Dermis blood vessel endothelial cell (primary cell): Measurements from ENCODE around the gene ZNF274. TPM values are rescaled to one million over a fixed set of nuclear protein-coding genes. Genes with fewer than 3 reads are reported as not detected.
A peak's percentile ranks its signal among the peaks of the same experiment; 100 is the strongest.
"Not testable (repeated sequence)": the region's sequence is repeated elsewhere in the genome, so short reads cannot be mapped to it uniquely, and the experiment has no call there.

Experiments
- DNase-seq: peaks from one replicate; pipeline ENCODE4 v3.0.0; 2010
- total RNA-seq: library from RNA; depleted of rRNA; stranded (reverse); fragments of >200 nt; gene quantifications from 2 replicates; pipeline ENCODE4 v1.2.3, GENCODE V29; 2014

Gene ZNF274
- total RNA-seq = 21.0 and 21.3 TPM in 2 replicates

DNA sequence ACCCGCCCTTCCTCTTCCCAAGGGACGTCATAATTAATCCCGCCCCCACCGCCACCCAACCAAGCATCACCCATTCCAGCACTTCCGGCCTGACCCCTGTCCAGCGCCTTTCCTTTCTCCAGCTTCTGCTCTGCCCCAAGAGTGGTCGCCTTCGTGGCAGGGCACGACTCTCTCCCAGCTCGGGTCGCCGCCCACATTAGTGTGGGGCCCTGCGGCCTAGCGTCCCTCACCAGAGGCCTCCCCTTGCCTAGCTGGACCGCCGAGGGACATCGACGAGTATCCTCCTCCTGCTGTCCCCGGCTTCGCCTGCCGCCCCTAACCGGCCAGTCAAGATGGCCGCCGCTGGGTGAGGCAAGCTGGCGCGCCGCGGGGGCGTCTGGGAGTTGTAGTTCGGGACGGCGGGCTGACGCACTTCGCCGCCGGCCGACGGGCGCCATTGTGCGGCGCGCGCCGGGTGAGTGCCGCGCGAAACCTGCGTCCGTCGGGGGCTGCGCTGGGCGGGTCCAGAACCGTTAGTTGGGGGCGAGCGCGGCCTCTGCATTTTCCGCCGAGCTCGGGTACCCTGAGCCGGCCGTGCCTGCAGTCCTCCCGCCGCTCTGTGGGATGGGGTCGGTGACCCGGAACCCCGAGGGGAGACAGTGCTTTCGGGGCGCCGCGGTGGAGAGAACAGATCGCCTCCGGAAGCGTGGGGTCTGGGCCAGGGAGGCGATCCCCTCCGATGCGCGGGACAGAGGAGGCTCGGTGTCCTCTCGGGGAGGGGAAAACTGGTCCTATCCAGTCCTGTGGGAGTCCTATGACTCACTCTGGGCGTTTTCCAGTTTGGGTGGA lies at the start of gene ZNF274:
Gene ZNF274, plus strand, starts transcription at position 73 of the 828 bp plus-strand sequence. CDS start 905 bp downstream, outside the sequence.
- peak; percentile 94 for DNase-seq

DNA sequence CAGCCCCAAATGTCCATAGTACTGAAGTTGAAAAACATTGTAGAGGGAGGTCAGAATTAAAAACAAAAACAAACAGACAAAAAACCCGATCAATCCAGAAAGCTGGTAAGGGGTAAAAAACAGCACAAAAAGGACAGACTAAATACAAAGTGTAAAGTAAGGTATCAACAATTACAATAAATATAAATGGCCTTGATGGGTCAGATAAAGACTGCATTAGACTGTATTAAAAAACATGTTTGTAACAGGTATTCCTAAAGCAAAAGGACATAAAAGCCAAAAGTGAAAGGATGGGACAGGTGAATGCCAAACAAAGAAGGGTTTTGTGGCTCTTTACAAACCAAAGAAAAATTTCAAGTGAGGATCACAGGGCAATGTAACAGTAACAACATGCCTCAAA lies 48.6 kb upstream of the ZNF274 start:
- DNase-seq = no peak

DNA sequence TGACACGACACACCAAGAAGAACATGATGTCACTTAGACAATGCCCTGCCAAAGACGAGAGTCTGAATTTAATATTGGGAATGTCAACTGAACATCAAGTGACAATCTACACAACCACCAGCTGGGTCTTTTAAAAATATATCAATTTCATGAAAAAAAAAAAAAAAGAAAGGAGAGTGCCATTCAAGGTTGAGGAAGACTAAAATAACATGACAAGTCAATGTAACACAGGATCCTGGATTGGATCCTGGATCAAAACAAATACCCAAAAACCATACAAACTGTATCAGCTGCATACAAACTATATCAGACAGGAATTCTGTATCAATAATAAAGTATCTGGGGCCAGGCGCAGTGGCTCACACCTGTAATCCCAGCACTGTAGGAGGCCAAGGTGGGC lies 37.0 kb upstream of the ZNF274 start:
- no peak for DNase-seq

DNA sequence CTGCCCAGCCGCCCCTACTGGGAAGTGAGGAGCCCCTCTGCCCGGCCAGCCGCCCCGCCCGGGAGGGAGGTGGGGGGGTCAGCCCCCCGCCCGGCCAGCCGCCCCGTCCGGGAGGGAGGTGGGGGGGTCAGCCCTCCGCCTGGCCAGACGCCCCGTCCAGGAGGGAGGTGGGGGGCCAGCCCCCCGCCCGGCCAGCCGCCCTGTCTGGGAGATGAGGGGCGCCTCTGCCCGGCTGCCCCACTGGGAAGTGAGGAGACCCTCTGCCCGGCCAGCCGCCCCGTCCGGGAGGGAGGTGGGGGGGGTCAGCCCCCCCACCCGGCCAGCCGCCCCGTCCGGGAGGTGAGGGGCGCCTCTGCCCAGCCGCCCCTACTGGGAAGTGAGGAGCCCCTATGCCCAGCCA lies 35.4 kb upstream of the ZNF274 start:
- not testable (repeated sequence) for DNase-seq

DNA sequence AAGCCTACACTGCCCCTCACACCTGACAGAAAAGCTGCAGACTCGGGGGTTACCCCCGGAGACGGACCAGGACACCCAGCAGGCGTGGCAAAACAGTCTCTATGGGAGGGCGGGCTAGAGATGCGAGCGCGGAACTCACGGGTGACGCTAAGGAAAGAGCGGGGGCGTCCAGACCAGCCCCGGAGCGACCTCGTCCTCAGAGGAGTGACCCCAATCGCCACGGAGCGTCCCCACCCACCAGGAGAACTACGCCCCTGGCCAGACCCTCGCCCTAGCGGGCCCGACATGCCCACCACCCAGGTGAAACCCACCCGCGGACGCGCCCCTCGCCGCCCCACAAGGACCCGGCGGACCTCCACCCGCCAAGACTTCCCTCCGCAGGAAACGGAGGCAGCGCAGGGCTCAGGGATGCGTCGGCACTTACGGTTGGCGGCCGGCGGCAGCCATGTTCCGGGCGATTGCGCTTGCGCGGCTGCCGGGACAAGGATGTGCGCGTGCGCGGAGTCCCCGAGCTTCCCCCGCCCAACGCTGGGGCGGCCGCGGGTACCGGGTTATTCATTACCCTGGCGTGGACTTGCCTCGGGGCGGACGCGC lies 32.4 kb upstream of the ZNF274 start, which contains the start of gene ZNF329:
Gene ZNF329, minus strand, starts transcription at position 462 of the 594 bp plus-strand sequence. CDS start 21,286 bp downstream, outside the sequence.
- DNase-seq = peak; percentile 91

DNA sequence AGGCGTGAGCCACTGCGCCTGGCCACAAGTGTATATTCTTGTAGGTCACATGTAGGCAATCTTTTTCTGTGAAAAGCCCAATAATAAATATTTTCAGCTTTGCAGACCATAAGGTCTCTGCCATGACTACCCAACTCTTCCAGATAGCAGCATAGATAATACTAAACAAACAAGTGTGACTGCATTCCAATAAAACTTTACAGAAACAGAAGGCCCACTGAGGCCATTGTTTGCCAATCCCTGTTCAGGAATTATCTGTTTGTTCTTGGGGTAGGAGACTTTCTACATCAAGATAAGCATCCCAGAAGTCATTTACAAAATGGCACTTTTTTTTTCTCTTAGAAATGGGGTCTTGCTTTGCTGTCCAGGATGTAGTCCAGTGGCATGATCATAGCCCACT lies 29.5 kb upstream of the ZNF274 start:
- DNase-seq = no peak

DNA sequence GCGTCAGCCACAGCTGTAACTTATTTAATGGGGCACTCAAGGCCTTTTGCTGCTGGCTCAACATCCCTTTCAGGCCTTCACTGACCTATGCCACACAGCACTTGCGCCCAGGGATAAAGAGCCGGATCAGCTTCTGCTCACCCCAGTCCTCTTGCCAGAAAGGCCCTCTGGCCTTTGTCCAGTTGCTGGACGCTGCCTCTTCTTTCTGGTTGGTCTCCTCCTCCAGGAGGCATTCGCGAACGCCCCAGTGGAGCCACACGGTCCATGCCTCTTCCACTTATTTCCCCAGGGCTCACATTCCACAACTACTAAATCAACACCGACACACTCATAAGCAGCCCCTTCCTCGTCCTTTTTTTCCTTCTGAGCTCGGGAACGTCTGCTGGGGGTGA lies 28.6 kb upstream of the ZNF274 start:
- DNase-seq = peak; percentile 54

DNA sequence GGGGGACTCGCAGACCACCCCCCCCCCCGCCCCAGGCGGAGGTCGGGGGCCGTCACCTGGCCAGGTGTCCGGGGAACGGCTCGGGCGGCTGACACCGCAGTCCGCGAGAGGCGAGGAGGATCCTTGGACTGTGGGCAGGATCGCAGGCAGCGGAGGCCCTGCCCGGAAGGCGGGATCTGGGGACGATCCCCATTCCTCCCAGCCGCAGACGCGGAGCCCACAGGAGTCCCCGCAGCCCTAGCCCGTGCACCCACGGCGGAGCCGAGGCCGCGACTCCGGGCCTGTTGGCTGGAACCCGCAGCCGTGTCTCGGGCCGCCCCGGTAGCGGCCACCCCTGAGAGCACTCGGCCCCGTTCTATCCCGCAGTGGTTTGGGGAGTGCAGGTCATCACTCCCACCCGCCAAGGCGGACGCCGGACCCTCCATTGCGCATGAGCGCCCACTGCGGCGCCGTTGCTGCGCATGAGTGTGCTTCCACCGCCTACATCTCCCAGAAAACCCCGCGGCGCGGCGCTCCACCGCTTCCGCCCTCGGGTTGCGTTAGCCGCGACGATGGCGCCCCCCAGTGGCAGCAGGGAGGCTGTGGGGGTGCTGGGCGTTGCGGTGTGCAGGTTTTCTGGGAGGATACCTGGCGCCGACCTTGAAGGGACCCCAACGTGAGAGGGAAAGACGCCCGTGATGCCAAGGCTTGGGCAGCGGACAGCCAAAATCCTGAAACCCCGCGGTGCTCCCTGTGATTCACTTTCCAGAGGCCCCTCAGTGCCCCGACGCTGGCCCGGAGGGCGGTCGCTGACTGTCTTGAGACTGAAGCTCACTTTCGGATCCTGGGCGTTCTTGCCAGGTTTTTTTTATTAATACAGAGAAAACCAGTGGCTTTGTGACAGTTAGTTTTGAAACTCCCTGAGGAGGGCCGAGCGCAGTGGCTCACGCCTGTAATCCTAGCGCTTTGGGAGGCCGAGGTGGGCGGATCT lies 27.9 kb upstream of the ZNF274 start:
- DNase-seq = peak; percentile 97

DNA sequence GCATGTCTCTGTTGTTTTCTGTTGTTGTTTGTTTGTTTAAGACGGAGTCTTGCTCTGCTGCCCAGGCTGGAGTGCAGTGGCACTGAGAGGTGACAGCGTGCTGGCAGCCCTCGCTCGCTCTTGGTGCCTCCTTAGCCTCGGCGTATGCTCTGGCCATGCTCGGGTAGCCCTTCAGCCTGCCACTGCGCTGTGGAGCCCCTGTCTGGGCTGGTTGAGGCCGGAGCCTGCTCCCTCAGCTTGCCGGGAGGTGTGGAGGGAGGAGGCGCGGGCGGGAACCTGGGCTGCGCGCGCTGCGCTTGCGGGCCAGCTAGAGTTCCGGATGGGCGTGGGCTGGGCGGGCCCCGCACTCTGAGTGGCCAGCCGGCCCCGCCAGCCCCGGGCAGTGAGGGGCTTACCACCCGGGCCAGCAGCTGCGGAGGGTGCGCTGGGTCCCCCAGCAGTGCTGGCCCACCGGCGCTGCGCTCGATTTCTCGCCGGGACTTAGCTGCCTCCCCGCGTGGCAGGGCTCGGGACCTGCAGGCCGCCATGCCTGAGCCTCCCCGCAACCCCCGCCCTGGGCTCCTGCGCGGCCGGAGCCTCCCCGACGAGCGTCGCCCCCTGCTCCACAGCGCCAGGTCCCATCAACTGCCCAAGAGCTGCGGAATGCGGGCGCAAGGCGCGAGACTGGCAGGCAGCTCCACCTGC lies 25.7 kb upstream of the ZNF274 start:
- no peak for DNase-seq

DNA sequence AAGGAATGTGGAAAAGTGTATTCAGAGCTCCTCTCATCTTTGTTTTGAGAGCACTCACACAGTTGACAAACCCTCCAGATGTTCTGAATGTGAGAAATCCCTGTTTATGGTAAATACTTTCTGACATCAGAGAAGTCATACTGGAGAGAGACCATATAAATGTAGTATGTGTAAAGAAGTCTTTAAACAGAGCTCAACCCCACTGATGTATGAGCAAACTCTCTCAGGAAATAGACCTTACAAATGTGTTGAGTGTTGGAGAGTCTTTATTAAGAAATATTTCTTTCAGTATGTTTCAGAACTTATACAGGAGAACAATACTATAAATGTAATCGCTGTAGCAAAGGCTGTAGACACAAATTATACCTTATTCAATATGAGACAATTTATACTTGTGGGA lies 16.6 kb upstream of the ZNF274 start:
- DNase-seq = no peak

DNA sequence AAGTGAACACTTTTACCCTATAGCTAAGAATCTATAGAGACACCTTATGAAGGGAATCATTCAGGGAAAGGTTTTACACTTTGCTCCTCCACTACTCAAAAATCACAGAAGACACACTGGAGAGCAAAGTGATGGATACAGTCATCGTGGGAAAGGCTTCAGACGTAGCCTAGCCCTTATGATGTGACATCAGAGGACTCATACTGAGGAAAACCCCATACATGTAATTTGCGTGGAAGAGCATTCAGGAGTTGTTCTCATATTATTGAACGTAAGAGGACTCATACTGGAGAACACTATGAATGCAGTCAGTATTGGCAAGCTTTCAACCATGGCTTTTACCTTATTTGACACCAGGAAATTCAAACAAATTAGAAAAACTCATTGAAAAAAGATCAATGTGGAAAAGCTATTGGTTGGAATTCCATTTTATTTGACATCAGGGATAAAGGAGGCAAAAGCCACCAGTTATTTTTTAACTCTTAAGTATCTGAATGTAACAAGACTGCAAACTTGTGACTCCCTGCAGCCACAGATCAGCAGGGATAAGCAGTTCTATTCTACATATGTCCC lies 16.1 kb upstream of the ZNF274 start:
- DNase-seq = no peak

DNA sequence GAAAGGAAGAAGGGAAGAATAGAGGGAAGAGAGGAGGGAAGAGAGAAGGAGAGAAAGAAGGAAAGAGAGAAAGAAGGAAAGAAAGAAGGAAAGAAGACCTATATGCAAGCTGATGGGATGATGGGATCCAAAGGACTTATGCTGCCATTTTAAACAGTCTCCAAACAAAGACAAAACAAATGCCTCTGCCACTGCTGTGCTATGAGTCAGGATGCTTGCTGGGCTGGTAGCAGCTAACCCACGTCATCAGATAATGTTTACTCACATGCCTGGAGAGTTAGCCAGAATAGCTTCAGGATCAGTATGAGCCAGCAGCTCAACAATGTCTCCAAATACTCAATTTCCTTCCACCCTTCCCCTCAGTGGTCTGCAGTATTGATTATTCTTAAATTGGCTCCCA lies 12.0 kb upstream of the ZNF274 start:
- DNase-seq = peak; percentile 27

DNA sequence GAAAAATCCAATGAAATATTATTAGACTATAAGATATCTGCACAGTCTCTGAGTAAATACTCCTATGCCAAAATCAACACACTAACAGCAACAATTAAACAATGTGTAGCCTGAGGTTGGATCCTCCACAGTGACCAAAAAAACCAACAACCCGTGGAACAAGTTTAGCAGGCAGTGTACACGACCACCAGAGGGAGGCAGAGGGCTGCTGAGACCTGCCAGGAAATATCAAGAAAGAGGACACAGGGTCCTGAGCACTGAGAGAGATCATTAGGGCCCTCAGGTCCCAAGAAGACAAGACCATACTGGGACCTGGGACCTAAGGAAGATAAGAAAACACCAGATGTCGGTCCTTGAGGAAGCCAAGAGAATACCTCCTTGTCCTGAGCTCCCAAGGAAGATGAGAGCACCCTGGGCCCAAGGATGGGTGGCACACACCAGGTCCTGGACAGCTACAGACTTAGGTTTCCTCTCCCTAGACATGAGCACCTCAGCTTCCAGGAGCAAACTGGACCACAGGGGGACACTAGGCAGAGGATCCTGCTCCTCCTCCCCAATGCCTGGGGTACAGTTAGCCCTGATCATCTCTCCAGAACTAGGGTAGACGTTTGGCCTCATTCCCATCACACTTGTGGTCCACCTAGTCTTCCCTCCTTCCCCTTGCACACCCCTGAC lies 822 bp upstream of the ZNF274 start:
- peak; percentile 62 for DNase-seq

DNA sequence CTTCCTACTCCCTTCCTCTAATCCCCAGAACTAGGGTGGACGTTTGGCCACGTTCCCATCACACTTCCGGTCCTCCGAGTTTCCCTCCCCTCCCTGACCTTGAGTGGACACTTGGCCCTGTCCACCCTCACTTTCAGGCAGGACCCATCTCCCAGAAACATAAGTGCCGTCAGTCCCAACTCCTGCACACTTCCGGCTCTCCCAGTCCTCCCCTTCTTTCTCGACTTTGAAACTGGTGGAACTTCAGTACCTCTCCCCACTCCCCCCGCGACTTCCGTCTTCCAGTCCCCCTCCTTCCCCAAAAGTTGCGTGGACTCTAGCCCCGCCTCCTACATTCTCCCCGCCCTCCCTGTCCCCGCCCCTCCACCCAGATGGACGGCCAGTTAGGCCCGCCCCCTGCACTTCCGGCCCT lies 278 bp upstream of the ZNF274 start:
- no peak for DNase-seq

DNA sequence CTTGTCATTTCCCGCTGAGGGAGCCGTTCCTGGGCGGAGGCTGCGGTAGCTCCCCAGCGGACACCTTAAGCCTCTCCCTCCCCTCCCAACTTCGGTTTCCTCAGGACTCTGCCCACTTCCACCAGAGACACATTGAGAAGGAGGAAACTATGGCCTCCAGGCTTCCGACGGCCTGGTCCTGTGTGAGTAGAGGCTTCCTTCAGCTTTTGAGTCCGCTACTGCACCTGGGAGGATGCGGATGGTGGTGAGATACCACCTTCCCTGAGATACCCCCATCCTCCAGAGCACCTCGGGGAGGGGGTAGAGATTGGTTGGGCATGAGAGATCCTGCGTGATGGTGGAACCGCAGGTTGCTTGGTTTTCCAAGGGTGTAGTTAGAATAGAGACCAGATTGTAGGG lies 955 bp downstream of the ZNF274 start:
- no peak for DNase-seq

DNA sequence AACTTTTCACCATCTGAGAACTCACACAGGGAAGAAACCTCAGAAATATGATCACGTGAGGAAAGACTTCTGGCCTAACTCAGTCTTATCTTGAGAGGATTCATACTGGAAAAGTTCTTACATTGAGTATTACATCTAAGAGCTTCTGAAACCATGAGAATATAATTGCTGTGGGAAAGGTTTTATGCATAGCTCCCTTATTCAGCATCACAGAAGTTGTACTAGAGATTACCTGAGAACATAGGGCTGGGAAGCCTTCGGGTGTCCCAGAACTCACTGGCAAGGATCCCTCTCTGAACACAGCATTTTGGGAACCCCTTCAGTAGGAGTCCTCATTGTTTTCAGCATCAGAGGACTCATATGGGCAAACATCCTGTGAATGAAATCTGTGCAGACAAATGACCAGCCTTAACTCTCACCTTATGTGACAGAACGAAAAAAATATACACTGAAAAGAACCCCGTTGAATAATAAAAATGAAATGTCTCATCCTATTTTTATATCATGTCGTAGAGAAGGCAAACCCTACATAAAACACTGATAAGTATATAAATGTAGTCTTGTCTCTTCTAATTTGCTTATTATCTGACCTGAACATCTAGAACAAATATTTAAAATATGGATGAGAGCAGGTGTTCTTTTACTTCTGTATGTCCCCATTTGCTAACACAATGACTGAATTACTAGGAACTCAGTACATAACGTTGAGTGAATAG lies 14.2 kb downstream of the ZNF274 start:
- DNase-seq = peak; percentile 33

DNA sequence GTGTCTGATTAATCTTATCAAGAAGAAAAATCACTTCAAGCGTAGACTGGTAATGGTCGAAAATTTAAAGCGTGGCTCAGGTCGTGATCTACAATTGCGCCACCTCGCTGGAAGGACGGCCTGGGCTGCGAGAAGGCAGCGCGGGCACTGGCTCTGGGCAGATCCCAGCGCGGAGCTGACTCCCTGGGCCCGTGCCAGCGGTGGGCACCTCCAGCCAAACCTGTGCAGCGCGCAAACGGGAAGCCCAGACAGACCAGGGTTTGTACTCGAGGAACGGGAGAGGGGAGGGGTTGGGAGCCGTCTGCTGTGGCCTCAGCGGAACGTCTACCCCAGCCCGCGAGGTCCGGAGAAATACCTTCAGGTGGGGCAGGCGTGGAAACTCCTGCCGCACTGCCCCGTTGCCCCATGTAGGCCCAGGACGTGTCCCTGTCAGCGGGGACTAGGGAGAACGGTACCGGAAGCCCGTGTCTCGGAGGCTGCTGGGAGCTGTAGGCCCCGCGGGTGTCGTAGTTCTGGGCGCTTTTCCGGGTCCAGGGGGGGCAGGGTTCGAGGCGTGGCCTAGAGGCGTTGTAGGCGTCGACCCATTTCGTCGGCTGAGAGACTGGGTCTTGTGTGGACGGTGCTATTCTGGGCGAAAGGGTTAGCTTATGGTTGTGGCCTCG lies 21.1 kb downstream of the ZNF274 start:
- DNase-seq = peak; percentile 23

DNA sequence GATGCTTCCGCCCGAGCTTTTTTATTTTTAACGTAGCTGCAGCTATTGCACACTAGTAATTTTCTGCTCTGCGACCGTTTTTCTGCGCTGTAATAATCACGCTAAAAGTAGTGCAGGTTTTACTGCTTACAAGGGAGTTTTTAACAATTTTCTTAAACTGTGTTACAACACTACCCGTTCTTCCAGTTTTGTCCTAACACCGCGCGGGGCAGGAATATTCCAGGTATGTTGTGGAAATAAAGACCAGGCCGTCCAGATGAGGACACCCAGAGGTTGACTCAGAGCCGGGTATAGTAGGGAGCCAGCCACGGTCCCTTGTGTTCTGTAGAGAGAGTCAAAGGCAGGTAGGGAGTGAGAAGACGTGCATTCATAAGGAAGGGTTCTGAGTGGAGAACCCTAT lies 21.7 kb downstream of the ZNF274 start:
- no peak for DNase-seq

DNA sequence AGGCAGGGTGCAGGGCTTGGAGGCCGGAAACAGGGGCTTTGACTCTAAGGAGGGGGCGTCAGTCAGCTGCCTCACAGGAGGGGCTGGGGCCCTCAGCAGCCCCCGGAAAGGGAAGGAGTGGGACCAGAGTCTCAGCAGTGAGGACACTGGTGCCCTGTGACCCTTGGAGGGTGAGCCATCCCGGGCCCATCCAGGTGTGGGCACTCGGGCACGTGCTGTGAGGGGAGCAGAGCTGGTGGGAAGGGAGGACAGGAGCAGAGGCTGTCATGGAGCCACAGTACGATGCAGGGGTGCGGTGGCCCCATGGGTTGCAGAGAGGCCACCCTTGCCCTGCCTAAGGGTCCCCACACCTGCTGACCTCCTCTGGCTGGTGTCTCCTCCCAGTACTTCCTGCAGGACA lies 26.7 kb downstream of the ZNF274 start:
- no peak for DNase-seq
